Prostate gland (tissue), 2 donors: ENCODE results near the gene IL15RA.

Experiments used
- CTCF ChIP-seq, 4 experiments: fragments of 200-600 bp in 2 of 4; fragments of 450-650 bp in 2 of 4; sonication (generic) in 2 of 4; IDR thresholded peaks; 1 replicate in 3 of 4; 2 replicates in 1 of 4; pipeline ENCODE4 v1.5.1; 2016 to 2019; ENCODE audit warnings: antibody characterized with exemption in 4 of 4, mild to moderate bottlenecking in 2 of 4, moderate library complexity in 2 of 4
- POLR2AphosphoS5 ChIP-seq: sonication (generic); formaldehyde crosslinking; IDR thresholded peaks from one replicate; pipeline ENCODE4 v1.6.1; 2017; ENCODE audit warnings: antibody characterized with exemption

GRCh38 chr10:5959581-5960069, 17.7 kb downstream of the IL15RA start:
- TF ChIP-seq CTCF (IDR thresholded peaks at IDR 0.05) (no peak), POLR2AphosphoS5 (no peak)
